Astrocyte of the spinal cord (primary cell): ENCODE measurements around the gene PTCD3.

Experiments used
- DNase-seq: peaks from one replicate; pipeline ENCODE4 v3.0.0; 2011; ENCODE audit warnings: low read depth, low spot score
- H3K4me3 ChIP-seq: 2 replicates; pipeline ENCODE4 v1.5.1; 2011; ENCODE audit warnings: low read depth, mild to moderate bottlenecking, low read length, moderate library complexity
- CTCF ChIP-seq: IDR thresholded peaks from 2 replicates; pipeline ENCODE4 v1.5.1; 2012; ENCODE audit warnings: low read depth, mild to moderate bottlenecking, low read length, inconsistent platforms
- in situ Hi-C: cut with HindIII; loops from 2 replicates; pipeline ENCODE4 v1.10.0; 2017; ENCODE audit warnings: low sequenced_read_pairs

The PTCD3 gene

GRCh38 chr2:86066915-86067314, 39.1 kb upstream of the PTCD3 start:
- no peak for DNase-seq
- in situ Hi-C loops = no loop called here
- no peak for TF ChIP-seq CTCF
- H3K4me3 ChIP-seq = no peak overlapping the region

GRCh38 chr2:86068136-86068588, 37.9 kb upstream of the PTCD3 start:
- no peak for DNase-seq
- H3K4me3 ChIP-seq = no peak overlapping the region
- in situ Hi-C loops = no loop called here
- TF ChIP-seq CTCF = no peak

GRCh38 chr2:86068648-86069047, 37.4 kb upstream of the PTCD3 start:
- no peak for DNase-seq
- in situ Hi-C loops = no loop called here
- no peak overlapping the region for H3K4me3 ChIP-seq
- TF ChIP-seq CTCF = no peak

- in situ Hi-C loops = no loop called here
- no peak for DNase-seq
- no peak overlapping the region for H3K4me3 ChIP-seq
- TF ChIP-seq CTCF = no peak
Observed at GRCh38 chr2:86069091-86069685, 36.8 kb upstream of the PTCD3 start.

GRCh38 chr2:86069783-86070339, 36.2 kb upstream of the PTCD3 start:
- no peak for TF ChIP-seq CTCF
- DNase-seq = no peak
- H3K4me3 ChIP-seq = no peak overlapping the region
- in situ Hi-C loops = no loop called here

GRCh38 chr2:86070868-86071267, 35.2 kb upstream of the PTCD3 start:
- in situ Hi-C loops = no loop called here
- DNase-seq = no peak
- no peak overlapping the region for H3K4me3 ChIP-seq
- no peak for TF ChIP-seq CTCF
